Keratinocyte (primary cell): ENCODE results near the gene SRP54. TPM values are rescaled to one million over a fixed set of nuclear protein-coding genes. Genes with fewer than 3 reads are reported as not detected.
"Not testable (repeated sequence)": the region's sequence is repeated elsewhere in the genome, so short reads cannot be mapped to it uniquely, and the experiment has no call there.

Source experiments
- DNase-seq: peaks from one replicate; pipeline ENCODE4 v3.0.0-alpha.2; 2011; ENCODE audit warnings: low read depth, missing footprints, low spot score
- FAIRE-seq: peaks from 2 replicates; lab custom pipeline; 2011; peaks lifted over from hg19 to GRCh38; lab: Jason Lieb, UNC
- H2AFZ ChIP-seq: 2 replicates; pipeline ENCODE4 v1.6.0; 2012; ENCODE audit warnings: low read length, control low read depth, inconsistent platforms; ENCODE audit not compliant: control insufficient read depth
- H3K27ac ChIP-seq: 2 replicates; pipeline ENCODE4 v1.5.1; 2011; ENCODE audit warnings: low read length; ENCODE audit not compliant: control insufficient read depth, insufficient read depth
- H3K27me3 ChIP-seq: 3 replicates; pipeline ENCODE4 v1.6.0; 2011; ENCODE audit warnings: low read length; ENCODE audit not compliant: control insufficient read depth, insufficient read depth; ENCODE audit errors: extremely low read depth
- H3K36me3 ChIP-seq, 2 experiments: 2 replicates in 1 of 2; 3 replicates in 1 of 2; pipeline ENCODE4 v1.5.1; 2011; ENCODE audit warnings: low read length in 2 of 2, mild to moderate bottlenecking in 1 of 2; ENCODE audit not compliant: control insufficient read depth in 2 of 2, insufficient read depth in 2 of 2; ENCODE audit errors: extremely low read depth in 1 of 2
- H3K4me1 ChIP-seq: 3 replicates; pipeline ENCODE4 v1.5.1; 2011; ENCODE audit warnings: low read length; ENCODE audit not compliant: control insufficient read depth, insufficient read depth; ENCODE audit errors: extremely low read depth
- H3K4me2 ChIP-seq: 3 replicates; pipeline ENCODE4 v1.6.0; 2011; ENCODE audit warnings: low read depth, low read length; ENCODE audit not compliant: control insufficient read depth, insufficient read depth; ENCODE audit errors: extremely low read depth
- H3K4me3 ChIP-seq, 3 experiments: fragments of 200-600 bp in 1 of 3; sonication (generic) in 1 of 3; 2 replicates in 2 of 3; 3 replicates in 1 of 3; pipeline ENCODE4 v1.5.1; 2011 to 2016; ENCODE audit warnings: low read length in 3 of 3, mild to moderate bottlenecking in 3 of 3, control low read depth in 2 of 3, inconsistent platforms in 1 of 3, low read depth in 1 of 3, mixed read lengths in 1 of 3, mixed run types in 1 of 3, moderate library complexity in 1 of 3; ENCODE audit not compliant: control insufficient read depth in 2 of 3, insufficient read depth in 2 of 3; ENCODE audit errors: extremely low read depth in 1 of 3
- H3K79me2 ChIP-seq: 2 replicates; pipeline ENCODE4 v1.6.0; 2012; ENCODE audit warnings: low read length; ENCODE audit not compliant: control insufficient read depth, insufficient read depth
- H3K9ac ChIP-seq: 3 replicates; pipeline ENCODE4 v1.6.0; 2011; ENCODE audit warnings: low read length; ENCODE audit not compliant: control insufficient read depth, insufficient read depth; ENCODE audit errors: extremely low read depth
- H3K9me1 ChIP-seq: 3 replicates; pipeline ENCODE4 v1.6.0; 2011; ENCODE audit warnings: low read length; ENCODE audit not compliant: control insufficient read depth, insufficient read depth; ENCODE audit errors: extremely low read depth
- H3K9me3 ChIP-seq: 2 replicates; pipeline ENCODE4 v1.5.1; 2012; ENCODE audit warnings: low read depth, low read length; ENCODE audit not compliant: control insufficient read depth
- H4K20me1 ChIP-seq: 3 replicates; pipeline ENCODE4 v1.6.0; 2011; ENCODE audit warnings: low read length; ENCODE audit not compliant: control insufficient read depth, insufficient read depth; ENCODE audit errors: extremely low read depth
- CTCF ChIP-seq, 3 experiments: IDR thresholded peaks in 1 of 3; conservative IDR thresholded peaks in 1 of 3; optimal IDR thresholded peaks in 1 of 3; 2 replicates in 2 of 3; 3 replicates in 1 of 3; pipeline versions ENCODE3 to v1.5.1; 2011; ENCODE audit warnings: low read length in 3 of 3, mild to moderate bottlenecking in 3 of 3, moderate library complexity in 2 of 3, control low read depth in 1 of 3, inconsistent platforms in 1 of 3; ENCODE audit not compliant: insufficient read depth in 2 of 3; ENCODE audit errors: extremely low read depth in 1 of 3
- EZH2 ChIP-seq: IDR thresholded peaks from one replicate; pipeline ENCODE4 v1.6.1; 2012; ENCODE audit warnings: inconsistent platforms, mild to moderate bottlenecking, low read length, moderate library complexity
- dilution Hi-C: fragments of 300-500 bp; cut with MboI; formaldehyde crosslinking; loops from one replicate; pipeline ENCODE4 v1.7.0; 2020; ENCODE audit warnings: low sequenced_read_pairs; ENCODE audit not compliant: extremely low pct_ligation_motif_present
- polyA plus RNA-seq, 5 experiments: library from polyadenylated mRNA; depleted of rRNA in 3 of 5; stranded (reverse) in 3 of 5; stranded (forward) in 1 of 5; unstranded in 1 of 5; fragments of >200 nt; gene quantifications; 1 replicate in 1 of 5; 2 replicates in 3 of 5; 3 replicates in 1 of 5; pipeline versions ENCODE4 v1.2.1 to v1.2.3, GENCODE V29; 2011 to 2012; ENCODE audit warnings: missing spikeins in 2 of 5, low read depth in 1 of 5, low replicate concordance in 1 of 5

Gene SRP54
- polyA plus RNA-seq, 1 donor (not counting 4 experiments of a cell fraction or from before 2014, with no cell fraction given) = 41.6 TPM

GRCh38 chr14:35051796-35052195 lies 69.0 kb downstream of the SRP54 start:
- Histone ChIP-seq H3K27ac (no peak overlapping the region), H3K9me3 (no peaks in the 10 kb centered on the region)

GRCh38 chr14:35052637-35053036 lies 69.8 kb downstream of the SRP54 start:
- no peak overlapping the region for H3K4me3 ChIP-seq
- H3K79me2 ChIP-seq = peaks cover 27% of the 10 kb centered on the region
- no peak overlapping the region for H3K9ac ChIP-seq
- H3K36me3 ChIP-seq = peaks cover 0 to 3% of the 10 kb centered on the region in 2 experiments
- dilution Hi-C loops = no loop called here
- H3K27me3 ChIP-seq = no peaks in the 10 kb centered on the region
- FAIRE-seq (no peak), DNase-seq (no peak)
- no peak overlapping the region for H2AFZ ChIP-seq
- peaks cover 2% of the 10 kb centered on the region for H3K4me1 ChIP-seq
- no peak overlapping the region for H3K27ac ChIP-seq
- TF ChIP-seq CTCF (optimal IDR thresholded peaks at IDR 0.05 in 1 of 3, IDR thresholded peaks at IDR 0.05 in 1 of 3, conservative IDR thresholded peaks at IDR 0.05 in 1 of 3; ENCODE audit: extremely low read depth in 1 of 3, insufficient read depth in 2 of 3, low read length in 3 of 3) = no peak
- TF ChIP-seq EZH2 = no peak
- no peak overlapping the region for H3K4me2 ChIP-seq
- no peaks in the 10 kb centered on the region for H3K9me1 ChIP-seq
- H4K20me1 ChIP-seq = no peaks in the 10 kb centered on the region
- no peaks in the 10 kb centered on the region for H3K9me3 ChIP-seq

More at GRCh38 chr14:35051796-35052195, 69.0 kb downstream of the SRP54 start:
- Histone ChIP-seq H3K9me1 (no peaks in the 10 kb centered on the region), H3K79me2 (peaks cover 33% of the 10 kb centered on the region), H3K4me1 (peaks cover 6% of the 10 kb centered on the region), H3K36me3 (peaks cover 0 to 3% of the 10 kb centered on the region in 2 experiments), H3K4me3 (no peak overlapping the region), H3K4me2 (no peak overlapping the region), H3K9ac (no peak overlapping the region), H2AFZ (no peak overlapping the region), H4K20me1 (no peaks in the 10 kb centered on the region), H3K27me3 (no peaks in the 10 kb centered on the region)
- FAIRE-seq = no peak
- TF ChIP-seq CTCF (optimal IDR thresholded peaks at IDR 0.05 in 1 of 3, IDR thresholded peaks at IDR 0.05 in 1 of 3, conservative IDR thresholded peaks at IDR 0.05 in 1 of 3; ENCODE audit: extremely low read depth in 1 of 3, insufficient read depth in 2 of 3, low read length in 3 of 3) (no peak), EZH2 (no peak)
- no peak for DNase-seq
- dilution Hi-C loops = no loop called here

GRCh38 chr14:35061113-35061791 lies 78.5 kb downstream of the SRP54 start:
- H3K9me3 ChIP-seq, H3K36me3 ChIP-seq, H3K79me2 ChIP-seq, H3K9me1 ChIP-seq, H3K4me1 ChIP-seq, H4K20me1 ChIP-seq, DNase-seq, dilution Hi-C loops, H3K27me3 ChIP-seq: not testable (repeated sequence)
- Histone ChIP-seq H3K9ac (peak overlapping the region; percentile 50), H3K27ac (peak overlapping the region; percentile 70), H3K4me2 (peak overlapping the region; percentile 79), H3K4me3 (peak overlapping the region in 2 of 3 experiments; percentile 14 to 51), H2AFZ (peak overlapping the region; percentile 63)
- peak; percentile 46 for FAIRE-seq

GRCh38 chr14:35065731-35066130 lies 82.9 kb downstream of the SRP54 start:
- H4K20me1 ChIP-seq, H3K4me1 ChIP-seq, H3K9ac ChIP-seq, H3K27me3 ChIP-seq, dilution Hi-C loops, FAIRE-seq, H3K27ac ChIP-seq, H2AFZ ChIP-seq, H3K4me2 ChIP-seq, H3K9me3 ChIP-seq, H3K36me3 ChIP-seq, DNase-seq, H3K79me2 ChIP-seq, H3K4me3 ChIP-seq, H3K9me1 ChIP-seq: not testable (repeated sequence)
